Heart right ventricle (tissue), 16 donors: ENCODE measurements around the gene SCGB1D2. TPM values are rescaled to one million over a fixed set of nuclear protein-coding genes. Genes with fewer than 3 reads are reported as not detected.
"Not testable (repeated sequence)": the region's sequence is repeated elsewhere in the genome, so short reads cannot be mapped to it uniquely, and the experiment has no call there.

Source experiments
- ATAC-seq, 8 donors: fragments of 200-7000 bp; cut with Tn5 transposase; one replicate each; pipeline ENCODE4 v1.9.1; 2020; ENCODE audit warnings: mild to moderate bottlenecking in 8 of 8, moderate library complexity in 8 of 8, moderate number of reproducible peaks in 1 of 8
- DNase-seq, 2 donors: peaks; one replicate each; pipeline ENCODE4 v3.0.0-alpha.2; 2020
- H3K27ac ChIP-seq, 10 donors: fragments of 200-600 bp; sonication (generic) in 2 of 10; one replicate each; pipeline versions ENCODE4 v1.5.0 to v1.8.0; 2020 to 2022; ENCODE audit warnings: mild to moderate bottlenecking in 3 of 10
- H3K27me3 ChIP-seq, 7 donors: fragments of 200-600 bp; one replicate each; pipeline ENCODE4 v1.8.0; 2021 to 2022; ENCODE audit warnings: mild to moderate bottlenecking in 2 of 7
- H3K36me3 ChIP-seq, 9 donors: fragments of 200-600 bp; sonication (generic) in 1 of 9; one replicate each; pipeline versions ENCODE4 v1.5.0 to v1.8.0; 2020 to 2022; ENCODE audit warnings: mild to moderate bottlenecking in 2 of 9
- H3K4me1 ChIP-seq, 9 donors: fragments of 200-600 bp; sonication (generic) in 1 of 9; one replicate each; pipeline versions ENCODE4 v1.5.0 to v1.8.0; 2020 to 2022; ENCODE audit warnings: mild to moderate bottlenecking in 4 of 9
- H3K4me3 ChIP-seq, 10 donors: fragments of 200-600 bp; sonication (generic) in 2 of 10; one replicate each; pipeline versions ENCODE4 v1.5.0 to v1.8.0; 2020 to 2022; ENCODE audit warnings: mild to moderate bottlenecking in 7 of 10, moderate library complexity in 2 of 10
- H3K9me3 ChIP-seq, 11 donors: fragments of 200-600 bp in 10 of 11; sonication (generic) in 2 of 11; one replicate each; pipeline versions ENCODE4 v1.5.0 to v1.8.0; 2013 to 2022; ENCODE audit warnings: mild to moderate bottlenecking in 2 of 11, control low read depth in 1 of 11, moderate library complexity in 1 of 11
- WGBS, 2 donors: extraction: QIAGEN DNeasy Blood & Tissue Kit; methylation state at CpG; one replicate each; pipeline ENCODE4 v1.1.7; 2013; ENCODE audit warnings: inconsistent platforms in 1 of 2; 5-methylcytosine and 5-hydroxymethylcytosine counted together
- intact Hi-C, 10 donors: fragments of 100-400 bp; cut with DNase I; formaldehyde crosslinking; loops; one replicate each; pipeline versions ENCODE4 v1.11.1 to v1.14.2; 2022
- polyA plus RNA-seq, 2 donors: library from polyadenylated mRNA; stranded (reverse); fragments of 200-250 nt; gene quantifications; one replicate each; pipeline ENCODE4 v1.2.3, GENCODE V29; 2013
- total RNA-seq, 10 donors: library from RNA; stranded (reverse); fragmentation: NEBNext Ultra II Directional in 3 of 10; extraction: Animal tissue kit (Norgen Biotek cat#: 25700) in 3 of 10; gene quantifications; one replicate each; pipeline versions ENCODE4 v1.2.1 to v1.2.4, GENCODE V29; 2021 to 2023
- TF ChIP-seq, protein P1 (sequence below), 9 donors: fragments of 200-600 bp; sonication (generic) in 2 of 9; IDR thresholded peaks; one replicate each; pipeline versions ENCODE4 v1.5.0 to v1.8.0; 2021 to 2022; ENCODE audit warnings: antibody characterized with exemption in 9 of 9, mild to moderate bottlenecking in 5 of 9, moderate library complexity in 1 of 9
- donor health status: Arrhythmogenic right ventricular cardiomyopathy.
- donor health status: ischemic (EF 13 %, LVEDD 7.1; RV severe dilation, severe dysfunction).
- donor health status: healthy with polysubstance abuse.
- donor health status: DM: no; HTN: yes; CAD: no.
- donor health status: DM: no; HTN: no; CAD: no.
- donor health status: ischemic (EF 25% LVEDD 6.9; RV normal size, moderate dysfunction).
- donor health status: ischemic (EF 25% LVEDD 5.7; RV mildly dilated, moderate dysfunction).
- donor health status: healthy.
- donor health status: DM: yes; HTN: yes; CAD: no.
- donor health status: Ischemic cardiomyopathy.
- donor health status: ischemic (EF 35%, LVEDD 5.7; RV mildly dilated, moderate dysfunction).
- donor health status: nonischemic (EF 11% LVEDD 7.7; RV severe dilation, severe dysfunction).
- donor health status: DM: yes; HTN: yes; CAD: no.
- donor health status: PGD.
- donor health status: ischemic (EF 29% LVEDD 5.4; RV normal size, mild dysfunction).
- donor health status: nonischemic (EF 23%, LVEDD 6.1; RV moderate dilation, normal function).

Gene SCGB1D2
- total and polyA plus RNA-seq, 12 donors, result 0.64 to 6.1 (median 1.8) TPM; not detected in 3

DNA sequence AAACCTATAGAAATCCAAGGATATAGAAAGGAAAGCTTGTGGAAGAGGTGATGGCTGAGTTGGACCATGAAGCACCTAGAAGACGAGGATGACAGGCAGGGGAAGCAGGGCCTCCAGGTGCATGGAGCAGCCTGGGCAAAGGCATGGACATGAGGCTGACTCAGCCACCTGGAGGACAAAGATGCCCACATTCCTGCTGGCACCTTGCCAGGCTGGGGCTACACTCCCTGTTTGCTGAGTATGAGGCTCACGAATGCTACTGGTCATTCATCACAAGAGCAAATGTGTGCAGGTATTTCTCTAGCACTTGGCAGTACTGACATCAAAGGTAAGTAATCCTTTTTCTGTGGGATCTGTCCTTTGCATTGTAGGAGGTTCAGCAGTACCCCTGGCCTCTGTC lies 40.7 kb upstream of the SCGB1D2 start:
- Histone ChIP-seq H3K9me3 (no peaks in the 10 kb centered on the region), H3K36me3 (no peaks in the 10 kb centered on the region), H3K27me3 (peaks cover 0 to 40% (median 6%) of the 10 kb centered on the region in 7 donors), H3K27ac (no peak overlapping the region), H3K4me3 (no peak overlapping the region), H3K4me1 (no peaks in the 10 kb centered on the region)
- no peak for DNase-seq
- intact Hi-C loops, result no loop called here
- no peak for ATAC-seq
- TF ChIP-seq, protein P1, sequence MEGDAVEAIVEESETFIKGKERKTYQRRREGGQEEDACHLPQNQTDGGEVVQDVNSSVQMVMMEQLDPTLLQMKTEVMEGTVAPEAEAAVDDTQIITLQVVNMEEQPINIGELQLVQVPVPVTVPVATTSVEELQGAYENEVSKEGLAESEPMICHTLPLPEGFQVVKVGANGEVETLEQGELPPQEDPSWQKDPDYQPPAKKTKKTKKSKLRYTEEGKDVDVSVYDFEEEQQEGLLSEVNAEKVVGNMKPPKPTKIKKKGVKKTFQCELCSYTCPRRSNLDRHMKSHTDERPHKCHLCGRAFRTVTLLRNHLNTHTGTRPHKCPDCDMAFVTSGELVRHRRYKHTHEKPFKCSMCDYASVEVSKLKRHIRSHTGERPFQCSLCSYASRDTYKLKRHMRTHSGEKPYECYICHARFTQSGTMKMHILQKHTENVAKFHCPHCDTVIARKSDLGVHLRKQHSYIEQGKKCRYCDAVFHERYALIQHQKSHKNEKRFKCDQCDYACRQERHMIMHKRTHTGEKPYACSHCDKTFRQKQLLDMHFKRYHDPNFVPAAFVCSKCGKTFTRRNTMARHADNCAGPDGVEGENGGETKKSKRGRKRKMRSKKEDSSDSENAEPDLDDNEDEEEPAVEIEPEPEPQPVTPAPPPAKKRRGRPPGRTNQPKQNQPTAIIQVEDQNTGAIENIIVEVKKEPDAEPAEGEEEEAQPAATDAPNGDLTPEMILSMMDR (IDR thresholded peaks at IDR 0.05), result no peak
- 77 to 79% methylated on average over 2 of the region's 2 CpGs for WGBS, 2 donors

DNA sequence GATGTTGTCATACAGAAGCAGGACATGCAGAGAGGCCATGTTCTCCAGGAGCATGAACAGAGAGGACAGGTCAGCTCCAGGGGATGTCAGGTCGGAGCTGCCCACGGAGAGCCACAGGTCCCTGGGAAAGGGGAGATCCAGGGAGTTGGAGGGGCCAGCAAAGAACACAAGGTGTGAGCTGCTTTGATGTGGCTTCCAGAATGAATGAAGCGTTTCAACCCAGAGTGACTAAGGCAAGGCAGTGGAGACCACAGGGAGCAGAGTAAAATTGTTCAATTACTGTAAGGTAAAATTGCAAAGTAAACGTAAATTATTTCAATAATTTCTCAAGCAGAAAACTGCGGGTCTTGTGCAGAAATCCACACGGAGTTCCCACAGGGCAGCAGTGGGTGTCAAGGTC lies 39.1 kb upstream of the SCGB1D2 start:
- TF ChIP-seq, protein P1 (IDR thresholded peaks at IDR 0.05), result no peak

GRCh38 chr11:62204430-62204829 lies 37.6 kb upstream of the SCGB1D2 start:
- ATAC-seq (no peak), DNase-seq (no peak)
- no peak overlapping the region for H3K4me3 ChIP-seq
- WGBS, 2 donors, result 80 to 82% methylated on average over 5 of the region's 5 CpGs
- H3K9me3 ChIP-seq, result no peaks in the 10 kb centered on the region
- intact Hi-C loops, result no loop called here
- peaks cover 0 to 29% (median 0%) of the 10 kb centered on the region in 7 donors for H3K27me3 ChIP-seq
- H3K36me3 ChIP-seq, result no peaks in the 10 kb centered on the region
- H3K4me1 ChIP-seq, result peaks cover 0 to 6% (median 0%) of the 10 kb centered on the region in 9 donors
- H3K27ac ChIP-seq, result no peak overlapping the region
- TF ChIP-seq, protein P1 (IDR thresholded peaks at IDR 0.05), result no peak

More for the DNA sequence above, 39.1 kb upstream of the SCGB1D2 start:
- intact Hi-C loops, result no loop called here
- peaks cover 0 to 40% (median 0%) of the 10 kb centered on the region in 7 donors for H3K27me3 ChIP-seq
- no peaks in the 10 kb centered on the region for H3K9me3 ChIP-seq
- DNase-seq (no peak), ATAC-seq (no peak)
- H3K4me1 ChIP-seq, result no peaks in the 10 kb centered on the region
- no peak overlapping the region for H3K4me3 ChIP-seq
- H3K36me3 ChIP-seq, result no peaks in the 10 kb centered on the region
- WGBS, 2 donors, result 74 to 80% methylated on average over 6 of the region's 6 CpGs
- H3K27ac ChIP-seq, result no peak overlapping the region

DNA sequence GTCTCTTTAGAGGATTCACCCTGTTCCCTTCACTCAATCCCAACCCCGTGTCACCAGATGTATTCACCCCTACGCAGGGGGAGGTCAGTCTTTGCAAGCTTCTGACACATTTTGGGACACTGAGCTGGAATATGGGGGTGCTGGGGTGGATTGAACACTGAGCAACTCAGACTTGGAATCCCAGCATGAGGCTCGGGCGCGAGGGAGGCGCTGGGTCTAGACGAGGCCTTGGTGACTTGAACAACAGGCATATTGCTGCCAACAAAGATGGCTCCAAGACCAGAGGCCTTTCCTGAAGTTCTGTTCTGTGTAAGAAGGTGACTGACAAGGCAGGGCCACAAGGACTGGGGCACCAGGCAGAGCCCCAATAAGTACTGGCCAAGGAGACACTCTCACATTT lies 36.6 kb upstream of the SCGB1D2 start:
- Histone ChIP-seq H3K27me3 (peaks cover 0 to 19% (median 0%) of the 10 kb centered on the region in 7 donors), H3K27ac (no peak overlapping the region), H3K4me1 (peaks cover 0 to 6% (median 0%) of the 10 kb centered on the region in 9 donors), H3K4me3 (no peak overlapping the region), H3K36me3 (no peaks in the 10 kb centered on the region), H3K9me3 (no peaks in the 10 kb centered on the region)
- DNase-seq (no peak), ATAC-seq (no peak)
- intact Hi-C loops, result no loop called here
- WGBS, 2 donors, result 86 to 91% methylated on average over 7 of the region's 7 CpGs
- TF ChIP-seq, protein P1 (IDR thresholded peaks at IDR 0.05), result no peak

- intact Hi-C loops, result not testable (repeated sequence)
- WGBS, 2 donors, result 92% methylated on average over 12 of the region's 12 CpGs
- H3K27me3 ChIP-seq, result peaks cover 0 to 10% (median 0%) of the 10 kb centered on the region in 7 donors
These were observed 35.6 kb upstream of the SCGB1D2 start for GRCh38 chr11:62206276-62207066.

More at GRCh38 chr11:62206276-62207066, 35.6 kb upstream of the SCGB1D2 start:
- H3K4me1 ChIP-seq, ATAC-seq, H3K36me3 ChIP-seq, H3K27ac ChIP-seq, H3K9me3 ChIP-seq, DNase-seq, H3K4me3 ChIP-seq: not testable (repeated sequence)
